GM21526 (cell line): ENCODE results near the gene PSTPIP2.
"Not testable (repeated sequence)": the region's sequence is repeated elsewhere in the genome, so short reads cannot be mapped to it uniquely, and the experiment has no call there.

Experiments used
- ATAC-seq: cut with Tn5 transposase; IDR thresholded peaks from one replicate; pipeline ENCODE4 v1.9.1; 2021; ENCODE audit warnings: moderate library complexity; ENCODE audit not compliant: unreplicated experiment, low FRiP score

Gene PSTPIP2

GRCh38 chr18:45993438-45993837, 78.6 kb downstream of the PSTPIP2 start:
- no peak for ATAC-seq

- not testable (repeated sequence) for ATAC-seq
Observed at GRCh38 chr18:45992527-45992926, 79.5 kb downstream of the PSTPIP2 start.

GRCh38 chr18:45991788-45992187, 80.3 kb downstream of the PSTPIP2 start:
- no peak for ATAC-seq

GRCh38 chr18:45984546-45985235, 87.4 kb downstream of the PSTPIP2 start:
- ATAC-seq = no peak

- ATAC-seq = no peak
Observed at GRCh38 chr18:45981821-45982220, 90.2 kb downstream of the PSTPIP2 start.

- no peak for ATAC-seq
Observed at GRCh38 chr18:45980229-45980628, 91.8 kb downstream of the PSTPIP2 start.

GRCh38 chr18:45978084-45978483, 94.0 kb downstream of the PSTPIP2 start:
- no peak for ATAC-seq

- no peak for ATAC-seq
Observed at GRCh38 chr18:45976974-45977373, 95.1 kb downstream of the PSTPIP2 start.

- no peak for ATAC-seq
Observed at GRCh38 chr18:45976566-45976965, 95.5 kb downstream of the PSTPIP2 start.

GRCh38 chr18:45974088-45974536, 97.9 kb downstream of the PSTPIP2 start:
- no peak for ATAC-seq

- peak; percentile 92 for ATAC-seq
Observed at GRCh38 chr18:45967007-45967706, 104.9 kb downstream of the PSTPIP2 start, which contains the start of gene EPG5. EPG5 (minus strand) TSS chr18:45967329; CDS start chr18:45967239, 90 bp downstream.

- ATAC-seq = not testable (repeated sequence)
Observed at GRCh38 chr18:45964913-45965312, 107.1 kb downstream of the PSTPIP2 start.

- no peak for ATAC-seq
Observed at GRCh38 chr18:45962866-45963265, 109.2 kb downstream of the PSTPIP2 start.

GRCh38 chr18:45962461-45962860, 109.6 kb downstream of the PSTPIP2 start:
- ATAC-seq = no peak

GRCh38 chr18:45959484-45959883, 112.6 kb downstream of the PSTPIP2 start:
- not testable (repeated sequence) for ATAC-seq

GRCh38 chr18:45958730-45959129, 113.3 kb downstream of the PSTPIP2 start:
- no peak for ATAC-seq

- ATAC-seq = no peak
Observed at GRCh38 chr18:45958027-45958426, 114.0 kb downstream of the PSTPIP2 start.

- ATAC-seq = no peak
Observed at GRCh38 chr18:45957100-45957499, 115.0 kb downstream of the PSTPIP2 start.

- ATAC-seq = no peak
Observed at GRCh38 chr18:45954070-45954934, 117.8 kb downstream of the PSTPIP2 start.

- ATAC-seq = no peak
Observed at GRCh38 chr18:45951016-45951714, 120.9 kb downstream of the PSTPIP2 start.
